K562 (cell line): Measurements from ENCODE around the gene METTL6. TPM values are rescaled to one million over a fixed set of nuclear protein-coding genes. Genes with fewer than 3 reads are reported as not detected.

Source experiments
- ATAC-seq: fragments of 200-7000 bp; cut with Tn5 transposase; 3 replicates; pipeline ENCODE4 v1.9.1; 2020; ENCODE audit warnings: moderate library complexity
- BruUV-seq: library from RNA; stranded (reverse); fragments of 400-500 nt; replicated peaks from 2 replicates; lab custom pipeline; 2021; lab: Mats Ljungman, UMichigan
- CTCF ChIA-PET: fragments of 300-600 bp; formaldehyde crosslinking; extraction: SDS; loops from one replicate; lab custom pipeline; 2021; ENCODE audit warnings: low intra/inter-chr PET ratio; lab: Yijun Ruan, JAX
- POLR2A ChIA-PET: fragments of 300-600, 350-650 bp; sonication (Branson Sonifier 250); formaldehyde crosslinking; extraction: SDS; loops from one replicate; lab custom pipeline; 2021; ENCODE audit warnings: antibody characterized with exemption, inconsistent platforms; lab: Yijun Ruan, JAX
- DNase-seq, 4 experiments: peaks; one replicate each; pipeline versions ENCODE4 v3.0.0 to v3.0.0-alpha.2; 2011 to 2018; ENCODE audit warnings: low spot score in 3 of 4, mixed read lengths in 3 of 4; ENCODE audit errors: extremely low read depth in 1 of 4
- FAIRE-seq: peaks from 2 replicates; lab custom pipeline; 2011; peaks lifted over from hg19 to GRCh38; lab: Jason Lieb, UNC
- H2AFZ ChIP-seq: 2 replicates; pipeline ENCODE4 v1.6.0; 2011; ENCODE audit warnings: low read depth, low read length, control low read depth, inconsistent platforms
- H3K27ac ChIP-seq: fragments of 200-600 bp; 3 replicates; pipeline ENCODE4 v1.8.0; 2011; ENCODE audit warnings: low read depth, mild to moderate bottlenecking, control low read depth, inconsistent platforms, low read length, moderate library complexity, mixed read lengths; ENCODE audit errors: extremely low read depth
- H3K27me3 ChIP-seq, 2 experiments: fragments of 300-600 bp in 1 of 2; 2 replicates in 1 of 2; 3 replicates in 1 of 2; pipeline versions ENCODE4 v1.6.0 to v1.8.0; 2011; ENCODE audit warnings: inconsistent platforms in 2 of 2, low read length in 2 of 2, mild to moderate bottlenecking in 1 of 2, mixed read lengths in 1 of 2, moderate library complexity in 1 of 2; ENCODE audit not compliant: control insufficient read depth in 2 of 2, insufficient read depth in 2 of 2
- H3K36me3 ChIP-seq: fragments of 300-600 bp; 3 replicates; pipeline ENCODE4 v1.8.0; 2011; ENCODE audit warnings: mild to moderate bottlenecking, low read length, inconsistent platforms; ENCODE audit not compliant: control insufficient read depth, insufficient read depth
- H3K4me1 ChIP-seq, 2 experiments: fragments of 200-600 bp in 1 of 2; replicated peaks in 1 of 2; 2 replicates in 1 of 2; 3 replicates in 1 of 2; pipeline versions ENCODE4 v1.5.1 to v1.8.0; 2011; ENCODE audit warnings: inconsistent platforms in 2 of 2, low read length in 2 of 2, mild to moderate bottlenecking in 1 of 2, mixed read lengths in 1 of 2, moderate library complexity in 1 of 2; ENCODE audit not compliant: control insufficient read depth in 2 of 2, insufficient read depth in 2 of 2
- H3K4me2 ChIP-seq: 2 replicates; pipeline ENCODE4 v1.6.1; 2011; ENCODE audit warnings: low read length, control low read depth, inconsistent platforms, mixed read lengths; ENCODE audit not compliant: insufficient read depth
- H3K4me3 ChIP-seq: fragments of 200-600 bp; sonication (generic), shearing (Covaris generic); 2 replicates; pipeline ENCODE4 v1.5.1; 2016; ENCODE audit warnings: control low read depth, inconsistent platforms
- H3K79me2 ChIP-seq: fragments of 200-600 bp; 3 replicates; pipeline ENCODE4 v1.8.0; 2011; ENCODE audit warnings: low read length, inconsistent platforms; ENCODE audit not compliant: control insufficient read depth, insufficient read depth
- H3K9ac ChIP-seq, 2 experiments: 2 replicates each; pipeline versions ENCODE4 v1.6.0 to v1.6.1; 2011; ENCODE audit warnings: low read depth in 2 of 2, low read length in 2 of 2, control low read depth in 1 of 2, inconsistent platforms in 1 of 2, mild to moderate bottlenecking in 1 of 2, mixed read lengths in 1 of 2; ENCODE audit not compliant: insufficient read depth in 1 of 2
- H3K9me1 ChIP-seq: one replicate; pipeline ENCODE4 v1.6.0; 2011; ENCODE audit warnings: inconsistent platforms, mild to moderate bottlenecking, low read length, moderate library complexity; ENCODE audit not compliant: control insufficient read depth, insufficient read depth
- H3K9me3 ChIP-seq: replicated peaks from 2 replicates; pipeline ENCODE4 v1.5.1; 2011; ENCODE audit warnings: low read depth, low read length, inconsistent platforms; ENCODE audit not compliant: control insufficient read depth, insufficient read depth
- H4K20me1 ChIP-seq: replicated peaks from 2 replicates; pipeline ENCODE4 v1.6.1; 2011; ENCODE audit warnings: low read length, inconsistent platforms, mixed read lengths; ENCODE audit not compliant: control insufficient read depth, insufficient read depth
- WGBS: fragments of 100-300 bp; shearing (Covaris generic); methylation state at CpG from one replicate; pipeline ENCODE4 v1.1.6; 2016; ENCODE audit warnings: low coverage, mixed read lengths; ENCODE audit not compliant: insufficient coverage; ENCODE audit errors: missing lambda C conversion rate; 5-methylcytosine and 5-hydroxymethylcytosine counted together
- in situ Hi-C: fragments of 300-500 bp; cut with MboI; formaldehyde crosslinking; loops from 4 replicates; pipeline ENCODE4 v1.15.0; 2018; ENCODE audit warnings: inconsistent platforms, mixed read lengths
- intact Hi-C: fragments of 100-400 bp; cut with micrococcal nuclease; formaldehyde crosslinking; loops from 2 replicates; pipeline ENCODE4 v1.14.2; 2022
- polyA plus RNA-seq, 8 experiments: library from polyadenylated mRNA; depleted of rRNA in 4 of 8; stranded (reverse) in 5 of 8; unstranded in 3 of 8; fragments of >200 nt; fragmentation: Nextera tagmentation in 2 of 8; fragmentation: Illumina TruSeq in 1 of 8; extraction: Ambion mirVana in 2 of 8; extraction: Trizol in 1 of 8; gene quantifications; 2 replicates each; pipeline versions ENCODE4 v1.2.1 to v1.2.3, GENCODE V29; 2011 to 2014; ENCODE audit warnings: inconsistent platforms in 1 of 8, missing spikeins in 1 of 8
- total RNA-seq, 7 experiments: library from RNA; depleted of rRNA in 6 of 7; stranded (reverse); fragments of >200 nt in 6 of 7; fragmentation: Illumina TruSeq in 2 of 7; extraction: Trizol in 2 of 7; gene quantifications; 2 replicates each; pipeline versions ENCODE4 v1.2.1 to v1.2.3, GENCODE V29; 2011 to 2021; ENCODE audit warnings: low replicate concordance in 1 of 7
- TF ChIP-seq, protein P1 (sequence below): IDR thresholded peaks from 2 replicates; pipeline ENCODE4 v1.6.1; 2012; ENCODE audit warnings: low read depth, low read length, improper control_type of control experiment, borderline replicate concordance
- TF ChIP-seq, protein P2 (sequence below): sonication (generic); formaldehyde crosslinking; IDR thresholded peaks from 2 replicates; pipeline ENCODE4 v1.9.0; 2022; ENCODE audit warnings: mild to moderate bottlenecking, missing genetic modification reagents
- TF ChIP-seq, protein P3 (sequence below): sonication (generic); formaldehyde crosslinking; IDR thresholded peaks from 2 replicates; pipeline ENCODE4 v1.9.0; 2022; ENCODE audit warnings: mild to moderate bottlenecking, missing genetic modification reagents

METTL6 gene
- total and polyA plus RNA-seq, 9 of the 15 experiments (the other 6 are each of a cell fraction or from before 2014, with no cell fraction given): 18.8 to 61.5 (median 33.9) TPM

DNA sequence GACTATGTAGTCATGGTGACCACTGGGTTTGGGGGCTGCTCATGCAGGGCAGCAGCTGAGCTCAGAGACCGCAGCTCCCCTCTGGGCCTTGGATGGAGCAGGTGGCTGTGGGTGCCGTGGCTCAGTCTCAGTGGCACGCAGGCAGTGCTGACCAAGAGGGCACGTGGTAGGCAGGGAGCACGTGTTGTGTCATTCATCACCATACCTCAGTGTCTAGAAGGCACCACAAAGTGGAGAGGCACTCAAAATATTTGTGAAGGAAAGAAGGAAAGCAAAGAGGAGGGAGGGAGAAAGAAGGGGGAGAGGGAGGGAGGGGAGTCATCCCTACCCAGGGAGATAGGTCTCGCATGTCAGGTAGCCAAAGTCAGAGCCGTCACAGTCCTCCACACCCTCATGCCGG is 26.2 kb upstream of the METTL6 start:
- ChIA-PET POLR2A (interaction anchor here (1.9 kb wide), 1 partner anchor 10 kb away, joined by 8 read pairs; no protein-coding TSS in a partner anchor), CTCF (no interaction called here)
- BruUV-seq: no TSS peak
- no peaks in the 10 kb centered on the region for H3K36me3 ChIP-seq
- ATAC-seq (no peak), FAIRE-seq (no peak), DNase-seq (no peak)
- H2AFZ ChIP-seq: 0 out of 2 replicates have a peak overlapping the region, but pooled peaks have one; percentile 2
- H3K27me3 ChIP-seq: peaks cover 0 to 10% of the 10 kb centered on the region in 2 experiments; a peak in 1 of 5 replicates
- 0 out of 5 replicates have a peak, but pooled peaks cover 0 to 3% of the 10 kb centered on the region in 2 experiments for H3K4me1 ChIP-seq
- no peaks in the 10 kb centered on the region for H3K9me3 ChIP-seq
- no peaks in the 10 kb centered on the region for H4K20me1 ChIP-seq
- in situ Hi-C loops: no loop called here
- no peak overlapping the region for H3K4me3 ChIP-seq
- H3K27ac ChIP-seq: no peak overlapping the region
- no peaks in the 10 kb centered on the region for H3K9me1 ChIP-seq
- intact Hi-C loops: no loop called here
- H3K4me2 ChIP-seq: no peak overlapping the region
- peak overlapping the region in 1 of 2 experiments; percentile 33; a peak in 1 of 4 replicates for H3K9ac ChIP-seq
- TF ChIP-seq, protein P1, sequence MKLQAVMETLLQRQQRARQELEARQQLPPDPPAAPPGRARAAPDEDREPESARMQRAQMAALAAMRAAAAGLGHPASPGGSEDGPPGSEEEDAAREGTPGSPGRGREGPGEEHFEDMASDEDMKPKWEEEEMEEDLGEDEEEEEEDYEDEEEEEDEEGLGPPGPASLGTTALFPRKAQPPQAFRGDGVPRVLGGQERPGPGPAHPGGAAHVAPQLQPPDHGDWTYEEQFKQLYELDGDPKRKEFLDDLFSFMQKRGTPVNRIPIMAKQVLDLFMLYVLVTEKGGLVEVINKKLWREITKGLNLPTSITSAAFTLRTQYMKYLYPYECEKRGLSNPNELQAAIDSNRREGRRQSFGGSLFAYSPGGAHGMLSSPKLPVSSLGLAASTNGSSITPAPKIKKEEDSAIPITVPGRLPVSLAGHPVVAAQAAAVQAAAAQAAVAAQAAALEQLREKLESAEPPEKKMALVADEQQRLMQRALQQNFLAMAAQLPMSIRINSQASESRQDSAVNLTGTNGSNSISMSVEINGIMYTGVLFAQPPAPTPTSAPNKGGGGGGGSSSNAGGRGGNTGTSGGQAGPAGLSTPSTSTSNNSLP: no peak
- TF ChIP-seq, protein P2, sequence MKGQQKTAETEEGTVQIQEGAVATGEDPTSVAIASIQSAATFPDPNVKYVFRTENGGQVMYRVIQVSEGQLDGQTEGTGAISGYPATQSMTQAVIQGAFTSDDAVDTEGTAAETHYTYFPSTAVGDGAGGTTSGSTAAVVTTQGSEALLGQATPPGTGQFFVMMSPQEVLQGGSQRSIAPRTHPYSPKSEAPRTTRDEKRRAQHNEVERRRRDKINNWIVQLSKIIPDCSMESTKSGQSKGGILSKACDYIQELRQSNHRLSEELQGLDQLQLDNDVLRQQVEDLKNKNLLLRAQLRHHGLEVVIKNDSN (CRISPR knock-in tag): peak; percentile 60
- TF ChIP-seq, protein P3, sequence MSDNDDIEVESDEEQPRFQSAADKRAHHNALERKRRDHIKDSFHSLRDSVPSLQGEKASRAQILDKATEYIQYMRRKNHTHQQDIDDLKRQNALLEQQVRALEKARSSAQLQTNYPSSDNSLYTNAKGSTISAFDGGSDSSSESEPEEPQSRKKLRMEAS (CRISPR knock-in tag): peak; percentile 68
- WGBS: 25% methylated on average over 8 of the region's 8 CpGs
- no peaks in the 10 kb centered on the region for H3K79me2 ChIP-seq
